Measurements from ENCODE around the gene STK17B. TPM values are rescaled to one million over a fixed set of nuclear protein-coding genes. Genes with fewer than 3 reads are reported as not detected.

STK17B gene
- total RNA-seq, 3 donors from 2014 or later: 30.3 to 55.7 (median 55.1) TPM

DNA sequence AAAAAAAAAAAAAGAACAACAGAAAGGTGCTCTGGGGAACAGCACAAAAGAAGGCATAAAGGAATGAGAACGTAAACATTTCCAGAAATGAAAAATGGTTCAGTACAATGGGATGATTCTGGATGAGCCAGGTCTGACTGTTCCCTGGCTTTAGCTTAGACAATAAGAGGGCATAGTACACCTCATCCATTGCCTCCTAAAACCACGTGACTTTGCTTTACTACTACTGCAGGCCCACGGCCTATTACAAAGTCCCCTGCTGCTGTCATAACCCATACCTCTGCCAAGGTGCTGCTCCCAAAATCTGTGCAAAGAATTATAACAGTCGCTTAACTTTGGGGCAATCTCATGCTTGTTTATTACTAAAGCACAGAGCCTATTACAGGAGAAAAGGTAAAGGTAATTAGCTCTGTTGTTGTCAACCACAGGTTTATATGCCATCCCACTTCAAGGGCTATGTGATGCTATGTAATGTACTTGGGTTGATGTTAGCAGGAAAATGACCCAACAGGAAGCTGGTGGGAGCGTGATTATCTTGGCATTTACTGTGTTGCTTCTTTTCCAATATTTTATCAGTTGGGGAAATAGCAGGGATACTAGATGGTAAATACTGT is 26.8 kb downstream of the STK17B start:
- ATAC-seq (peak; percentile 66), DNase-seq (no peak)
- H3K4me3 ChIP-seq: no peak overlapping the region
- intact Hi-C loops (cut with DNase I, micrococcal nuclease): no loop called here
- peaks cover 3% of the 10 kb centered on the region for H3K36me3 ChIP-seq (ENCODE audit: low read depth)
- H3K4me1 ChIP-seq (ENCODE audit: low read depth): peaks cover 14% of the 10 kb centered on the region
- TF ChIP-seq, protein P1, sequence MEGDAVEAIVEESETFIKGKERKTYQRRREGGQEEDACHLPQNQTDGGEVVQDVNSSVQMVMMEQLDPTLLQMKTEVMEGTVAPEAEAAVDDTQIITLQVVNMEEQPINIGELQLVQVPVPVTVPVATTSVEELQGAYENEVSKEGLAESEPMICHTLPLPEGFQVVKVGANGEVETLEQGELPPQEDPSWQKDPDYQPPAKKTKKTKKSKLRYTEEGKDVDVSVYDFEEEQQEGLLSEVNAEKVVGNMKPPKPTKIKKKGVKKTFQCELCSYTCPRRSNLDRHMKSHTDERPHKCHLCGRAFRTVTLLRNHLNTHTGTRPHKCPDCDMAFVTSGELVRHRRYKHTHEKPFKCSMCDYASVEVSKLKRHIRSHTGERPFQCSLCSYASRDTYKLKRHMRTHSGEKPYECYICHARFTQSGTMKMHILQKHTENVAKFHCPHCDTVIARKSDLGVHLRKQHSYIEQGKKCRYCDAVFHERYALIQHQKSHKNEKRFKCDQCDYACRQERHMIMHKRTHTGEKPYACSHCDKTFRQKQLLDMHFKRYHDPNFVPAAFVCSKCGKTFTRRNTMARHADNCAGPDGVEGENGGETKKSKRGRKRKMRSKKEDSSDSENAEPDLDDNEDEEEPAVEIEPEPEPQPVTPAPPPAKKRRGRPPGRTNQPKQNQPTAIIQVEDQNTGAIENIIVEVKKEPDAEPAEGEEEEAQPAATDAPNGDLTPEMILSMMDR (IDR thresholded peaks at IDR 0.05): no peak
- H3K9me3 ChIP-seq: no peaks in the 10 kb centered on the region

DNA sequence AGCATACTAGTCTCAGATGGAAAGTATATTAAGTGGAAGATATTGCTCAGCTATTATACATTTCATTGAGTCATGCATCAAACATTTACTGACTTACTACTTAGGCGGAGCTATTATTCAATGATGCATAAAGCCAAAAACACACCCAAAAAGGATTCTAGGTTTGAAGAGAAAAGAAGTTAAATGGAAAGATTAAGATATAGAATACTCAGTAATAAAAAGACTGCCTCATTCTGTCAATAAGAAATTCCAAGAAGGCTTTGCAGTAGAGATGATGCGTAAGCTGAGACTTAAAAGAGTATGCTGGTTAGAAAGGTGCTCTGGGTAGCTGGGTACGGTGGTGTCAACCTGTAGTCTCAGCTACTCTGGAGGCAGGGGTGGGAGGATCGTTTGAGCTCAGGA is 27.6 kb downstream of the STK17B start:
- no peak for ATAC-seq
- TF ChIP-seq, protein P1 (IDR thresholded peaks at IDR 0.05): no peak
- Histone ChIP-seq H3K4me1 (ENCODE audit: low read depth) (peaks cover 14% of the 10 kb centered on the region), H3K4me3 (no peak overlapping the region), H3K9me3 (no peaks in the 10 kb centered on the region), H3K36me3 (ENCODE audit: low read depth) (peaks cover 3% of the 10 kb centered on the region)
- DNase-seq: no peak
- intact Hi-C loops (cut with DNase I, micrococcal nuclease): no loop called here

DNA sequence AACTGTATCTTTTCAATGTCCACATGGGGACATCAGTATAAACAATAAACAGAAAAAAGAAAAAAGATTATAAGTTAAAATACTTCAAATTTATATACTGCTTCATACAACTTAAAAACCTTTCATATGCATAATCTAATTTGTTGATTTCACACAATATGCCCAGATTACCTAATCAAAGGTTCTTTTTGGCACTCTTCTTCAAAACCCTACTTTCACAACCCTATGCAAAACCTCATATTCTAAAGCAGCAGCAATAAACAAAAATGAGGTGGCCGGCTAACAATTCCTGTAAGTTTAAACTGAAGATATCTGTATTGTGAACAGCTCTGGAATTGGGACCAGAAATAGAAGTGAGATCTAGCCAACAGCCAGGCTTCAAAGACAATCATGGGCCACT is 28.6 kb downstream of the STK17B start:
- intact Hi-C loops (cut with DNase I, micrococcal nuclease): no loop called here
- peaks cover 3% of the 10 kb centered on the region for H3K36me3 ChIP-seq (ENCODE audit: low read depth)
- TF ChIP-seq, protein P1 (IDR thresholded peaks at IDR 0.05): no peak

DNA sequence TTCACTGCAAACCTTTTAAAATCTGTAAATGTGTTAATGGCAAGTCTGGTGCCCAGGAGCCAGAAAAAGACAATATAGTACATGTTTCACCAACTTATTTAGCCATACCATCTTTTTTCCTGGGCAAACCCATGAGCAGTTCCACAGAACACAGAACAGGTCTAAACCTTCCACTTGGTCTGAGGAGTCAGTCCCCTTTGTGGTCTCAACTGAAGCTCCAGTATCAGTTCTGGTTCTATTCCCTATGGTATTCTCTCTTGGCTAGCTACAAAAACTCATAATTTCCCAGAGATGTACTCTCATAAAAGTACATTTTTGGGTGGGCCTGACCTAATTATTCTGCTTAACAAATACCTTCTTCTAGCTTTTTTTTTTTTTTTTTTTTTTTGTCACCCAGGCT is 31.2 kb downstream of the STK17B start:
- TF ChIP-seq, protein P1 (IDR thresholded peaks at IDR 0.05): no peak
- no peak overlapping the region for H3K4me3 ChIP-seq

More for the DNA sequence above, 28.6 kb downstream of the STK17B start:
- Histone ChIP-seq H3K9me3 (no peaks in the 10 kb centered on the region), H3K4me1 (ENCODE audit: low read depth) (peaks cover 14% of the 10 kb centered on the region), H3K4me3 (no peak overlapping the region)
- ATAC-seq (no peak), DNase-seq (no peak)

DNA sequence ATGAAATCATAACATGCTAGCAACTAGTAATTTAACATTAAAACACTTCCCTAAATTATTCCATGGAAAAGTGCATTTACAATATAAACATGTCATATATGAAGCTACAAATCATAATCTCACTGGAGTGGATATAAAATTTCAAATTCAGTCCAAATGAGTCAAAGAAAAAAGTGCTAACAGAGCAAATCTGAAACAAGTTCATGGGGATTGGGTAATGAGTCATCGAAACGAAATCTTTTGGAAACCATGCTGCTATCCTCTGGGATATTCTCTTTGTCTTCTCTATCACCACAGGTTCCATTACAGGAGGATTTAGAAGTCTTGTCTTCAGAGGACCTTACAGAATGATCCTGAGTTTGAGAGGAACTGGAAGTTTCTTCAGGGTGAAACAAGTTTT is 34.1 kb downstream of the STK17B start:
- no peak overlapping the region for H3K4me3 ChIP-seq
- peaks cover 11% of the 10 kb centered on the region for H3K9me3 ChIP-seq
- TF ChIP-seq, protein P1 (IDR thresholded peaks at IDR 0.05): no peak
- peaks cover 8% of the 10 kb centered on the region for H3K36me3 ChIP-seq (ENCODE audit: low read depth)
- no peak for ATAC-seq
- DNase-seq: no peak
- intact Hi-C loops (cut with DNase I, micrococcal nuclease): no loop called here
- no peaks in the 10 kb centered on the region for H3K4me1 ChIP-seq (ENCODE audit: low read depth)

More for the DNA sequence above, 31.2 kb downstream of the STK17B start:
- ATAC-seq (no peak), DNase-seq (no peak)
- no peaks in the 10 kb centered on the region for H3K9me3 ChIP-seq
- peaks cover under 1% of the 10 kb centered on the region for H3K36me3 ChIP-seq (ENCODE audit: low read depth)
- H3K4me1 ChIP-seq (ENCODE audit: low read depth): peaks cover 9% of the 10 kb centered on the region
- intact Hi-C loops (cut with DNase I, micrococcal nuclease): no loop called here

DNA sequence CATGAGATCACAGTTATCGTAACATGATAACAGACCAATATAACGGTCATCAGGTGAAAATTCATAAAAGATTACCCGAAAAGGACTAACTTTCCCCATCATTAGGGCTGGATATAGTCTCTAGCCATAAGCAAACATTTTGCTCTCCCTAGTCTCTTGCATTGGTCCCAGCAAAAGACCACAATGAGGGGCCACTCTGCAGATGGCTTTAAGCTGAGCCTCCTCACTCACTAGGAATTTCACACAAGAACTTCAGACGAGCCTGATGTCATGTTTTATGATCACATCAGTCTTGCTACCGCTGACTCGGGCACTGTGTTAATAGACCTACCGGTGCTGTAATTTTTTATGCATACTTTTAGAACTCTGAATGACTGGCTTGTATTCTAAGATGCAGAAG is 35.2 kb downstream of the STK17B start:
- intact Hi-C loops (cut with DNase I, micrococcal nuclease): no loop called here

More for the DNA sequence above, 35.2 kb downstream of the STK17B start:
- no peak for DNase-seq
- no peak overlapping the region for H3K4me3 ChIP-seq
- H3K36me3 ChIP-seq (ENCODE audit: low read depth): peaks cover 8% of the 10 kb centered on the region
- TF ChIP-seq, protein P1 (IDR thresholded peaks at IDR 0.05): no peak
- H3K9me3 ChIP-seq: peaks cover 22% of the 10 kb centered on the region
- ATAC-seq: no peak
- no peaks in the 10 kb centered on the region for H3K4me1 ChIP-seq (ENCODE audit: low read depth)
